Thyroid gland (tissue), 4 donors: ENCODE measurements around the gene DCAKD. TPM values are rescaled to one million over a fixed set of nuclear protein-coding genes. Genes with fewer than 3 reads are reported as not detected.

Experiments
- DNase-seq, 2 donors: peaks; one replicate each; pipeline ENCODE4 v3.0.0-alpha.2; 2019
- H3K27ac ChIP-seq, 3 donors: fragments of 200-600 bp; sonication (generic); 1 replicate in 2 of 3; 2 replicates in 1 of 3; pipeline ENCODE4 v1.5.1; 2016 to 2019; ENCODE audit warnings: mild to moderate bottlenecking in 1 of 3, moderate library complexity in 1 of 3
- H3K27me3 ChIP-seq: fragments of 200-600 bp; sonication (generic); one replicate; pipeline ENCODE4 v1.5.1; 2019
- H3K36me3 ChIP-seq, 2 donors: fragments of 200-600 bp; sonication (generic); one replicate each; pipeline ENCODE4 v1.5.1; 2016 to 2019
- H3K4me1 ChIP-seq, 2 donors: fragments of 200-600 bp; sonication (generic); one replicate each; pipeline ENCODE4 v1.5.1; 2017 to 2019
- H3K4me3 ChIP-seq, 3 donors: fragments of 200-600 bp; sonication (generic); replicated peaks in 1 of 3; 1 replicate in 2 of 3; 2 replicates in 1 of 3; pipeline ENCODE4 v1.5.1; 2016; ENCODE audit warnings: mild to moderate bottlenecking in 1 of 3
- H3K9me3 ChIP-seq: fragments of 200-600 bp; sonication (generic); one replicate; pipeline ENCODE4 v1.5.1; 2017
- POLR2A ChIP-seq, 2 donors: fragments of 450-650 bp; IDR thresholded peaks; one replicate each; pipeline ENCODE4 v1.6.1; 2017; ENCODE audit warnings: antibody characterized with exemption in 2 of 2, mild to moderate bottlenecking in 2 of 2, moderate library complexity in 1 of 2
- WGBS, 2 donors: methylation state at CpG; one replicate each; pipeline ENCODE4 v1.1.5; 2017; 5-methylcytosine and 5-hydroxymethylcytosine counted together
- intact Hi-C: fragments of 100-400 bp; cut with DNase I; formaldehyde crosslinking; loops from one replicate; pipeline ENCODE4 v1.15.1; 2023
- total RNA-seq, 4 donors: library from RNA; depleted of rRNA; stranded (reverse); fragments of >200 nt; gene quantifications; one replicate each; pipeline ENCODE4 v1.2.3, GENCODE V29; 2016
- TF ChIP-seq, protein P1 (sequence below), 6 experiments: fragments of 200-600 bp in 3 of 6; fragments of 450-650 bp in 3 of 6; sonication (generic) in 3 of 6; IDR thresholded peaks; one replicate each; pipeline ENCODE4 v1.5.1; 2016 to 2019; ENCODE audit warnings: antibody characterized with exemption in 6 of 6, mild to moderate bottlenecking in 2 of 6, inconsistent platforms in 1 of 6, moderate library complexity in 1 of 6

DCAKD gene
- total RNA-seq, 4 donors from 2014 or later = 53.5 to 102 (median 72.9) TPM

DNA sequence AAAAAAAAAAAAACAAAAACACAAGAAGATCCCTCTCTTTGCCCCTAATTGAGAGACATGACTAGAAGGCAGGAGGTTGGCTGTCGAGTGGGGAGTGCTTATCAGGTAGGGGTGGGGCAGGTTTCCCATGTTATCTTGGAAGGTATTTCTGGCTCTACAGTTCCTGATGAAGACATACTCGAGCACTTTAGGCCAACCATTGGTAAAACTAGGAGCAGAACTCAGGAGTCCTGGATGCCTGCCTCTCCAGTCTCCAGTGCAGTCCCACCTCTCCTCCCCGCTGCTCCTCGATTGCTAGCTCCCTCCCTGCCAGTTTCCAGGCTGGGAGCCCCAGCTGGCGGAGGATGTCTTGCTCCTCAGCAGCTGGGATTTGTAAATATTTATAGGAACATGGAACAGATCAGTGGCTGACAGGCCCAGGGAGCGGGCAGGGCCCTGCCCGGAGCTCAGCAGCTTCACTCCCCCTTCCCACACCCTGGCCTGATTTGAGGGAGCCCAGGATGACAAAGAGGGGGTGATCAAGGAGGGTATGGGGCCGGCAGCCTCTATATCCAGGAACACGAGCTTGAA, 71.9 kb downstream of the DCAKD start:
- Histone ChIP-seq H3K36me3 (no peaks in the 10 kb centered on the region), H3K4me1 (no peaks in the 10 kb centered on the region), H3K27ac (no peak overlapping the region), H3K4me3 (no peak overlapping the region), H3K9me3 (no peaks in the 10 kb centered on the region), H3K27me3 (no peaks in the 10 kb centered on the region)
- intact Hi-C loops = no loop called here
- 68 to 77% methylated on average over 9 of the region's 9 CpGs for WGBS, 2 donors
- DNase-seq = no peak
- no peak for TF ChIP-seq POLR2A (IDR thresholded peaks at IDR 0.05)
- TF ChIP-seq, protein P1, sequence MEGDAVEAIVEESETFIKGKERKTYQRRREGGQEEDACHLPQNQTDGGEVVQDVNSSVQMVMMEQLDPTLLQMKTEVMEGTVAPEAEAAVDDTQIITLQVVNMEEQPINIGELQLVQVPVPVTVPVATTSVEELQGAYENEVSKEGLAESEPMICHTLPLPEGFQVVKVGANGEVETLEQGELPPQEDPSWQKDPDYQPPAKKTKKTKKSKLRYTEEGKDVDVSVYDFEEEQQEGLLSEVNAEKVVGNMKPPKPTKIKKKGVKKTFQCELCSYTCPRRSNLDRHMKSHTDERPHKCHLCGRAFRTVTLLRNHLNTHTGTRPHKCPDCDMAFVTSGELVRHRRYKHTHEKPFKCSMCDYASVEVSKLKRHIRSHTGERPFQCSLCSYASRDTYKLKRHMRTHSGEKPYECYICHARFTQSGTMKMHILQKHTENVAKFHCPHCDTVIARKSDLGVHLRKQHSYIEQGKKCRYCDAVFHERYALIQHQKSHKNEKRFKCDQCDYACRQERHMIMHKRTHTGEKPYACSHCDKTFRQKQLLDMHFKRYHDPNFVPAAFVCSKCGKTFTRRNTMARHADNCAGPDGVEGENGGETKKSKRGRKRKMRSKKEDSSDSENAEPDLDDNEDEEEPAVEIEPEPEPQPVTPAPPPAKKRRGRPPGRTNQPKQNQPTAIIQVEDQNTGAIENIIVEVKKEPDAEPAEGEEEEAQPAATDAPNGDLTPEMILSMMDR (IDR thresholded peaks at IDR 0.05) = no peak

DNA sequence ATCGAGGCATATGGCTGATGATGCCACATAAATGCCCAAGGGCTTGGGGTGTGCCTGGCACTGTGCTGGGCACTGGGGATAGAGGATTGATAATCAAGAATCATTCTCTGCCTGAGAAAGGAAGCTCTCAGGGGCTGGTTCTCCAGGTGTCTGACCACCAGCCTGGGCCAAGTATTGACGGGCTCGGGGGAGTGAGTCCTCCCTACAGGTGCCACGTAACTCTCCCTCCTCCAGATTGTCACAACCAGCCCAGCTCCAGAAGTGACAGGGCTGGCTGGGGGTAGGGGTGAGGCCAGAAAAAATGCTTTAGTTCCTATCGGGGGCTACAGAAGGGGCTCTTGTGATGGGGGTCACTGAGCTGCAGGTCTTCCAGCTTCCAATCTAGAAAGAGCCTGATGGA, 72.6 kb downstream of the DCAKD start:
- TF ChIP-seq, protein P1 (IDR thresholded peaks at IDR 0.05) = no peak
- no peak for TF ChIP-seq POLR2A (IDR thresholded peaks at IDR 0.05)
- H3K9me3 ChIP-seq = no peaks in the 10 kb centered on the region
- no peak overlapping the region for H3K4me3 ChIP-seq
- H3K27ac ChIP-seq = no peak overlapping the region
- DNase-seq = no peak
- no peaks in the 10 kb centered on the region for H3K36me3 ChIP-seq
- H3K4me1 ChIP-seq = no peaks in the 10 kb centered on the region
- intact Hi-C loops = no loop called here
- no peaks in the 10 kb centered on the region for H3K27me3 ChIP-seq
- 88 to 93% methylated on average over 5 of the region's 5 CpGs for WGBS, 2 donors

DNA sequence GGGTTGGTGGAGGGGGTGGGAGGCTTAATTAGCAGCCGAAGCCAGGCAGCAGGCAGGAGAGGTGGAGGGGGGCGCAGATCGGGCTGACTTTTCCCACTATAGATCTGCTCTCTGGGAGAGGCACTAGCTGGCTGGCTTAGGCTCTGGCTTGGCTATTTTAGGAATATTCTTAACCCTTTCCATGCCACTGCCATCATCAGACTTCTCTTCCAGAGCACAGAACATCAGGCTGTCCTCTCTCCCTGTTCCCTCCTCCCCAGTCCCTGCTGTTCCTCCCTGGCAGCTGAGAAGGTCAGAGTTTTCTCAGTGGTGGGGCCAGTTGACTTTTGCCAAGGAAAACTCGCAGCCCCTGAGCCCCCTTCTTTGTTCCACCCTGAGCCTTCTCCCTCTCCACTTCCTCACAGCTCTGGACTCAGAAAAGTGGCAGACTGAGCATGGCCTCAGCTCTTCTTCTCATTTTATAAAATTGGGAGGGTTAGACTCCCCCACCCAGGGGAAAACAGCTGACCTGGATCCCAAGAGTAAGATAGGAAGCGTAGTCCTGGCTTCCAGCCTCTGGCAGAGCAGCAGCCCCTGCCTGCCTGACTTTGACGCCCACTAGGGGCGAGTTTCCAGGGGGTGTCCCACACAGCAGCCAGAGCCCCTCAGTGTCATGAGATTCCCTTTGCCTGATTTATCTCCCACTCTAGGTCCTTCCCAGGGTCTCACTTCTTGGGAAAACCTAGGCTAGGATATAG, 73.5 kb downstream of the DCAKD start:
- Histone ChIP-seq H3K27me3 (no peaks in the 10 kb centered on the region), H3K36me3 (no peaks in the 10 kb centered on the region), H3K4me1 (no peaks in the 10 kb centered on the region), H3K27ac (no peak overlapping the region), H3K9me3 (no peaks in the 10 kb centered on the region), H3K4me3 (no peak overlapping the region)
- TF ChIP-seq POLR2A (IDR thresholded peaks at IDR 0.05) = no peak
- TF ChIP-seq, protein P1 (IDR thresholded peaks at IDR 0.05) = no peak
- intact Hi-C loops = no loop called here
- DNase-seq = no peak
- WGBS, 2 donors = 56 to 57% methylated on average over 7 of the region's 7 CpGs

DNA sequence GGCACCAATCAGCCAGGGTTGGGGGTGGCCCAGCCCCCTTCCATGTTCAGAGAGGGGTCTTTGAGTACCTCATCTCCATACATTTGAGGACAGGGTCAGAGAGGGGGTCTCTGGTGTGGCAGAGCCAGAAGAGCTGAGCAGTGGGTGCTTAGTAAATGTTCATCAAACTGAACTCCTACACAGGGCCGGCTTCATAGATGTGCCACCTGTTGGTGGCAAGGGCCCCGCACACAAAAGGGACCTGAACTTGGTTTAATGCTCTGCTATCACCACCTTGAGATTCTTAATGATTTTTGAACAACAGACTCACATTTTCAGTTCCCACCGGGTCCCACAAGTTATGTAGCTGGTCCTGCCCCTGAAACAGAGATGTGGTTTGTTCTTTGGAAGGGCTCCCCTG, 74.4 kb downstream of the DCAKD start:
- DNase-seq = no peak
- Histone ChIP-seq H3K36me3 (no peaks in the 10 kb centered on the region), H3K27ac (no peak overlapping the region), H3K4me1 (no peaks in the 10 kb centered on the region), H3K27me3 (no peaks in the 10 kb centered on the region), H3K9me3 (no peaks in the 10 kb centered on the region), H3K4me3 (no peak overlapping the region)
- 67 to 79% methylated on average over 3 of the region's 3 CpGs for WGBS, 2 donors
- TF ChIP-seq, protein P1 (IDR thresholded peaks at IDR 0.05) = no peak
- no peak for TF ChIP-seq POLR2A (IDR thresholded peaks at IDR 0.05)
- intact Hi-C loops = no loop called here

DNA sequence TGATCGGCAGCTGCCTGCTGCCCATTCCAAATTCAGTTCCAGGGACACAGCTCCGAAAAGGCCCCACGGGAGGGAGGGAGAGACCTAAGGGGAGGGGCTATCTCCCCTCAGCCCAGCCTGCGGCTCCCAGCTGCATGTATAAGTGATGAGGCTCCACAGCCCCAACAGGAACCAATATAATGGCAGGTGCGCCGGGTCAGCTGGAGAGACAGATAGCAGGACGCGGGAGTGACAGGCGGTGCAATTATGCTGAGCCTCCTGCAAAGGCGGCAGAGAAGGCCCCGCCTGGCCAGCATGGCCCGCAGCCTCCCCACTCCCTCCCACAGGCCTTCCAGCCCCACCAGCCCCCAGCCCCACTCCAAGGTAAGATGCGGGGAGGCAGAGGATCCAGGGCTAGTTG, 75.2 kb downstream of the DCAKD start:
- H3K4me3 ChIP-seq = no peak overlapping the region
- no peaks in the 10 kb centered on the region for H3K36me3 ChIP-seq
- TF ChIP-seq, protein P1 (IDR thresholded peaks at IDR 0.05) = no peak
- TF ChIP-seq POLR2A (IDR thresholded peaks at IDR 0.05) = no peak
- no peaks in the 10 kb centered on the region for H3K4me1 ChIP-seq
- 40 to 72% methylated on average over 1 to 12 of the region's 13 CpGs for WGBS, 2 donors
- DNase-seq = no peak
- H3K27me3 ChIP-seq = no peaks in the 10 kb centered on the region
- no peaks in the 10 kb centered on the region for H3K9me3 ChIP-seq
- intact Hi-C loops = no loop called here
- no peak overlapping the region for H3K27ac ChIP-seq
